Uterus (tissue), 4 donors: ENCODE measurements around the gene HJV. TPM values are rescaled to one million over a fixed set of nuclear protein-coding genes. Genes with fewer than 3 reads are reported as not detected.
A peak's percentile ranks its signal among the peaks of the same experiment; 100 is the strongest.

Experiments used
- DNase-seq, 2 donors: peaks; one replicate each; pipeline ENCODE4 v3.0.0-alpha.2; 2019 to 2020
- H3K27ac ChIP-seq, 2 donors: fragments of 200-600 bp; sonication (generic); 1 replicate in 1 of 2; 2 replicates in 1 of 2; pipeline ENCODE4 v1.5.1; 2016 to 2018
- H3K27me3 ChIP-seq, 2 donors: fragments of 200-600 bp; sonication (generic); one replicate each; pipeline ENCODE4 v1.5.1; 2018 to 2019; ENCODE audit warnings: control low read depth in 1 of 2
- H3K36me3 ChIP-seq, 2 donors: fragments of 200-600 bp; sonication (generic); one replicate each; pipeline ENCODE4 v1.5.1; 2019; ENCODE audit warnings: control low read depth in 1 of 2
- H3K4me1 ChIP-seq, 2 donors: fragments of 200-600 bp; sonication (generic); one replicate each; pipeline ENCODE4 v1.5.1; 2018 to 2019; ENCODE audit warnings: control low read depth in 1 of 2
- H3K4me3 ChIP-seq, 2 donors: fragments of 200-600 bp; sonication (generic); 1 replicate in 1 of 2; 2 replicates in 1 of 2; pipeline ENCODE4 v1.5.1; 2018 to 2019; ENCODE audit warnings: mild to moderate bottlenecking in 1 of 2
- H3K9me3 ChIP-seq, 2 donors: fragments of 200-600 bp; sonication (generic); one replicate each; pipeline ENCODE4 v1.5.1; 2019; ENCODE audit warnings: control low read depth in 1 of 2
- CTCF ChIP-seq, 4 experiments: fragments of 200-600 bp in 2 of 4; fragments of 450-650 bp in 2 of 4; sonication (generic) in 2 of 4; IDR thresholded peaks; one replicate each; pipeline ENCODE4 v1.5.1; 2016 to 2019; ENCODE audit warnings: antibody characterized with exemption in 4 of 4, mild to moderate bottlenecking in 2 of 4, moderate library complexity in 1 of 4
- POLR2A ChIP-seq, 2 donors: fragments of 450-650 bp; IDR thresholded peaks; one replicate each; pipeline ENCODE4 v1.6.1; 2016; ENCODE audit warnings: antibody characterized with exemption in 2 of 2, mild to moderate bottlenecking in 1 of 2, moderate library complexity in 1 of 2
- intact Hi-C: fragments of 100-400 bp; cut with DNase I; formaldehyde crosslinking; loops from one replicate; pipeline ENCODE4 v1.15.1; 2023; ENCODE audit warnings: low total_unique reads
- total RNA-seq, 4 donors: library from RNA; depleted of rRNA in 3 of 4; stranded (reverse); fragments of >200 nt in 3 of 4; gene quantifications; one replicate each; pipeline versions ENCODE4 v1.1.0 to v1.2.4, GENCODE V29; 2014 to 2023
- donor health status: DM: yes; HTN: yes; CAD: no.

Gene HJV
- total RNA-seq, 4 donors from 2014 or later: not detected

DNA sequence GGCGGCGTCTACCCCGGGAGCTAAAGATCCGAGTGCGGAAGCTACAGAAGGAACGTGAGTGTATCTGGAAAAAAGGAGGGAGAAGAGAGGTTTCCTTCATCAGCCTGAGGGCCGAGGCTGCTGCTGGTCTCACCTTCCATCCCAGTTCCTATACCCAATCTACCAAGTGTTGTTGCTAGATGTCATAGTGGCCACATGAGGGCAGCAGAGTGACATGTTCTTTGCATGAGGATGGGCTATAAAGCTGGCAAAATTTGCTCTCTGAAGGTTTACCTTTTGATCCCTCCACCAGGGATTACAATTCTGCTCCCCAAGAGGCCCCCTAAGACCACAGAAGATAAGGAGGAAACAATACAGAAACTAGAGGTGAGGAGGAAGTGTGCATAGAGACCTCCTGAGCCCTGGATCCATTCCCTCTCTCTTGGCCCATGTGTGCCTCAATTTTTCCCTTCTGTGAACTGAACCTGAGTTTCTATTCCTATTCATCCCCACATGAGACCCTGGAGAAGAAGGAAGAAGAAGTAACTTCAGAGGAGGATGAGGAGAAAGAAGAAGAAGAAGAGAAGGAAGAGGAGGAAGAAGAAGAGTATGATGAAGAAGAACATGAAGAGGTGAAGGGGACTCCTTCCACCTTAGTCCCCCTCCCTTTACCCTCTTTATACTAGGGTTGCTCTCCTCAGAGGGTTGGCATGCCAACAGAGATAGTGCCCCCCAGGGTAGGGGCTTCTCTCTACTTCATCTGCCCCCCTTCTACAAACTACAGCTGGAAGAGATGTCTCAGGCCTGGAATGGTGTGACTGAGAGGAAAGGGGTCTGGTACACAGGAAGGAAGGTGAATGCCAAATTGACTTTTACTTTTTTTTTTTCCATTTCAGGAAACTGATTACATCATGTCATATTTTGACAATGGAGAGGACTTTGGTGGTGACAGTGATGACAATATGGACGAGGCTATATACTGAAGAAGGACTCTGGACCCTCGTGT is 43.8 kb downstream of the HJV start:
- Histone ChIP-seq H3K27ac (peak overlapping the region; percentile 96 to 100), H3K36me3 (no peaks in the 10 kb centered on the region), H3K9me3 (no peaks in the 10 kb centered on the region), H3K4me1 (peaks cover 12 to 19% of the 10 kb centered on the region in 2 donors), H3K27me3 (no peaks in the 10 kb centered on the region), H3K4me3 (no peak overlapping the region)
- peak; percentile 79 to 92 for DNase-seq
- peak in 1 of 2 donors; percentile 22 for TF ChIP-seq POLR2A (IDR thresholded peaks at IDR 0.05)
- TF ChIP-seq CTCF (IDR thresholded peaks at IDR 0.05): peak; percentile 83 to 98 (median 90)
- intact Hi-C loops: loop anchor here (5.0 kb wide), 1 partner anchor 35 kb away; no protein-coding TSS in a partner anchor

DNA sequence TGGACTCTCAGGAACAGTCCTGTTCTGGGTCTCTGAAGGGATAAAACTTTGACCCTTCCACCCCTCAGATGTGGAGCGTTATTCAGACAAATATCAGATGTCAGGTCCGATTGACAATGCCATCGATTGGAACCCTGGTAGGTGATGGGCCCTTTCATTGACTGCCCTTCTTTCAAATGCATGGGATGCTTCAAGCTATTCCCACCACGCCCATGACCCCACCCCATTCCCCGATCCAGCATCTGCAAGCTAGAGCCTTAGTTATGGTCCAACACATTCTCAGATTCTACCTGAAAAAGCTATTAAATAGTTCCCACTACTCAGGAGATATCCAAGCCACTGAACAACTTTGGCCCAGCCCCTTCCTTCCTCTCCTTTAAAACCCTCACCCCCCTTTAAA is 44.5 kb downstream of the HJV start:
- H3K4me3 ChIP-seq: no peak overlapping the region
- no peaks in the 10 kb centered on the region for H3K9me3 ChIP-seq
- H3K4me1 ChIP-seq: peaks cover 12 to 17% of the 10 kb centered on the region in 2 donors
- DNase-seq: no peak
- peak overlapping the region; percentile 96 to 100 for H3K27ac ChIP-seq
- no peak for TF ChIP-seq CTCF (IDR thresholded peaks at IDR 0.05)
- no peak for TF ChIP-seq POLR2A (IDR thresholded peaks at IDR 0.05)
- intact Hi-C loops: loop anchor here (5.0 kb wide), 1 partner anchor 35 kb away; no protein-coding TSS in a partner anchor
- no peaks in the 10 kb centered on the region for H3K36me3 ChIP-seq
- no peaks in the 10 kb centered on the region for H3K27me3 ChIP-seq

DNA sequence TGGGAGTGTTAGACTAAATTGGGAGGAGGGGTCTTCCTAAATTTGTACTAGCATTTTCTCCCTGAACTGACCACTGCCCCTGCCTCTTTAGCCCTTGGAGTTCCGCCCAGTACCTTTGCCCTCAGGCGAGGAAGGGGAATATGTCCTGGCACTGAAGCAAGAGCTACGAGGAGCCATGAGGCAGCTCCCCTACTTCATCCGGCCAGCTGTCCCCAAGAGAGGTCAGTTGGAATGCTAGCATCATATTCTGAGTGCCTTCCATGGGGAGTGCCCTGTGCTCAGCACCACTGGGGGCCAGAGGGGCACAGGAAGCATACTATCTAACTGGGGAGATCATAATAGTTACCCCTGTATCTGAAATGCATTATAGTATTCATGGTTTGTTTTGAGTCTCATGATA is 46.3 kb downstream of the HJV start:
- peaks cover 12 to 14% of the 10 kb centered on the region in 2 donors for H3K4me1 ChIP-seq
- H3K9me3 ChIP-seq: no peaks in the 10 kb centered on the region
- no peak overlapping the region for H3K27ac ChIP-seq
- no peaks in the 10 kb centered on the region for H3K36me3 ChIP-seq
- no peak overlapping the region for H3K4me3 ChIP-seq
- intact Hi-C loops: loop anchor here (5.0 kb wide), 1 partner anchor 37 kb away; no protein-coding TSS in a partner anchor
- TF ChIP-seq CTCF (IDR thresholded peaks at IDR 0.05) (no peak), POLR2A (IDR thresholded peaks at IDR 0.05) (no peak)
- H3K27me3 ChIP-seq: no peaks in the 10 kb centered on the region
- no peak for DNase-seq

DNA sequence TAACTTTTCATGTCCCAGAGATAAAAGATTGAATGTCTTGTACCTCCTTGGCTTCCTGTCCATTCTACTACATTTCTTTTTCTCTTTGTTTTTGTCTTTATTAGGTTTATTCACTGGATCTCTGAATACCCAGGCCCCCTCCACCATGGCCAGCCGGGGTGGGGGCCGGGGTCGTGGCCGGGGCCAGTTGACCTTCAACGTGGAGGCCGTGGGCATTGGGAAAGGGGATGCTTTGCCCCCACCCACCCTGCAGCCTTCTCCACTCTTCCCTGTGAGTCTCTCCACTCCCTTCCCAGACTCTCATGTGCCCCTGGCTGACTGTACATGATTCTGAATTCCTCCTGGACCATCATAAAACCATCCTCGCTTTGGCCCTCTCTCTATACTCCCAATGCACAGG is 46.8 kb downstream of the HJV start:
- Histone ChIP-seq H3K4me3 (no peak overlapping the region), H3K36me3 (no peaks in the 10 kb centered on the region), H3K4me1 (peaks cover 9 to 12% of the 10 kb centered on the region in 2 donors), H3K27me3 (no peaks in the 10 kb centered on the region), H3K27ac (no peak overlapping the region), H3K9me3 (no peaks in the 10 kb centered on the region)
- no peak for DNase-seq
- intact Hi-C loops: loop anchor here (5.0 kb wide), 1 partner anchor 38 kb away; no protein-coding TSS in a partner anchor
- no peak for TF ChIP-seq POLR2A (IDR thresholded peaks at IDR 0.05)
- no peak for TF ChIP-seq CTCF (IDR thresholded peaks at IDR 0.05)

DNA sequence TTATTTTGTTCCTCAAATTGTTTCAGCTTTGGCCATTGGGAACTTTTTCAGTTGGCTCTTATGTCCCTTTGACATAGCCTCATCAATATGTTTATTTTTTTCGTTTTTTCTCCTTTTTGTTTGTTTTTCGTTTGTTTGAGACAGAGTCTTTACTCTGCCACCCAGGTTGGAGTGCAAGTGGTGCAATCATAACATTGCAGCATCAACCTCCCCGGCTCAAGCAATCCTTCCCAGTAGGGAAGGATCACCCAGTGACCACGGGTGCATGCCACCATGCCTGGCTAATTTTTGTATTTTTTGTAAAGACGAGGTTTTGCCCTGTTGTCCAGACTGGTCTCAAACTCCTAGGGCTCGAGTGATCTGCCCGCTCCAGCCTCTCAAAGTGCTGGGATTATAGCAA is 49.0 kb downstream of the HJV start:
- no peaks in the 10 kb centered on the region for H3K9me3 ChIP-seq
- H3K4me3 ChIP-seq: no peak overlapping the region
- intact Hi-C loops: no loop called here
- no peaks in the 10 kb centered on the region for H3K27me3 ChIP-seq
- H3K36me3 ChIP-seq: no peaks in the 10 kb centered on the region
- DNase-seq: no peak
- H3K27ac ChIP-seq: no peak overlapping the region
- TF ChIP-seq CTCF (IDR thresholded peaks at IDR 0.05) (no peak), POLR2A (IDR thresholded peaks at IDR 0.05) (no peak)
- H3K4me1 ChIP-seq: no peaks in the 10 kb centered on the region
